ENCODE data around the gene INTU.

INTU gene

DNA sequence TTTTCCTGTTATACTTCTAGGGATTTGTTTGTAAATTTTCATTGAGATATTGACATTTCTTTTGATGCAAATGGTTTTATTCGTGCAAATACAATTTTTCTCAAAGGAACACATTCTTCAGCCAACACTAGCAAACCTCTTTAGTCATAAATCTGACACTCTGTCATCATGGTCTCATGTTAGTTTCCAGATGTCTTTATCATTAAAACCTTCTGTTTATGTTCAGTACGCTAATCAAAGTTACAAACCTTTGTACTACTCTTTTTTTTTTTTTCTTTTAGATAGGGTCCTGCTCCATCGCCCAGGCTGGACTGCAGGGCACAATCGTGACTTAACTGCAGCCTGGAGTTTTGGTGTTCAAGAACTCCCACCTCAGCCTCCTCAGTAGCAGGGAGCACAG is 104.5 kb downstream of the INTU start:
- H3K27ac Mint-ChIP-seq, result no peak overlapping the region

DNA sequence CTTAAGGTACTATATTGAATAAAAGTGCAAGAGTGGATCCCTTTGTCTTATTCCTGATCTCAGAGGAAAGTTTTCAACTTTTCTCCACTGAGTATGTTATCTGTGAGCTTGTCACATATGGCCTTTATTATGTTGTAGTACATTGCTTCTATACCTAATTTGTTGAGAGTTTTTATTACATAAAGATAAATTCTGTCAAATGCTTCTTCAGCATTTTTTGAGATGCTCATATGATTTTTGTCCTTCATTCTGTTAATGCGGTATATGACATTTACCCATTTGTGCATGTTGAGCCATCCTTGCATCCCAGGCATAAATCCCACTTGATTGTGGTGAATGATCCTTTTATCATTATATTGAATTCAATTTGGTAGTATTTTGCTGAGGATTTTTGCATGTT is 108.5 kb downstream of the INTU start:
- peaks cover 8% of the 10 kb centered on the region for H3K9me3 Mint-ChIP-seq
- H3K27ac Mint-ChIP-seq, result no peak overlapping the region
- TF ChIP-seq, protein P1, sequence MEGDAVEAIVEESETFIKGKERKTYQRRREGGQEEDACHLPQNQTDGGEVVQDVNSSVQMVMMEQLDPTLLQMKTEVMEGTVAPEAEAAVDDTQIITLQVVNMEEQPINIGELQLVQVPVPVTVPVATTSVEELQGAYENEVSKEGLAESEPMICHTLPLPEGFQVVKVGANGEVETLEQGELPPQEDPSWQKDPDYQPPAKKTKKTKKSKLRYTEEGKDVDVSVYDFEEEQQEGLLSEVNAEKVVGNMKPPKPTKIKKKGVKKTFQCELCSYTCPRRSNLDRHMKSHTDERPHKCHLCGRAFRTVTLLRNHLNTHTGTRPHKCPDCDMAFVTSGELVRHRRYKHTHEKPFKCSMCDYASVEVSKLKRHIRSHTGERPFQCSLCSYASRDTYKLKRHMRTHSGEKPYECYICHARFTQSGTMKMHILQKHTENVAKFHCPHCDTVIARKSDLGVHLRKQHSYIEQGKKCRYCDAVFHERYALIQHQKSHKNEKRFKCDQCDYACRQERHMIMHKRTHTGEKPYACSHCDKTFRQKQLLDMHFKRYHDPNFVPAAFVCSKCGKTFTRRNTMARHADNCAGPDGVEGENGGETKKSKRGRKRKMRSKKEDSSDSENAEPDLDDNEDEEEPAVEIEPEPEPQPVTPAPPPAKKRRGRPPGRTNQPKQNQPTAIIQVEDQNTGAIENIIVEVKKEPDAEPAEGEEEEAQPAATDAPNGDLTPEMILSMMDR (IDR thresholded peaks at IDR 0.05; ENCODE audit: unreplicated experiment in 3 of 3), result no peak
- H3K4me3 Mint-ChIP-seq, result no peak overlapping the region
- H3K27me3 Mint-ChIP-seq (ENCODE audit: low read depth), result peaks cover 5% of the 10 kb centered on the region
- H3K36me3 Mint-ChIP-seq (ENCODE audit: low read depth), result no peaks in the 10 kb centered on the region
- peaks cover 9% of the 10 kb centered on the region for H3K4me1 Mint-ChIP-seq

More for the DNA sequence above, 104.5 kb downstream of the INTU start:
- H3K4me3 Mint-ChIP-seq, result no peak overlapping the region
- TF ChIP-seq, protein P1 (IDR thresholded peaks at IDR 0.05; ENCODE audit: unreplicated experiment in 3 of 3), result no peak
- no peaks in the 10 kb centered on the region for H3K36me3 Mint-ChIP-seq (ENCODE audit: low read depth)
- peaks cover 9% of the 10 kb centered on the region for H3K4me1 Mint-ChIP-seq
- peaks cover 5% of the 10 kb centered on the region for H3K27me3 Mint-ChIP-seq (ENCODE audit: low read depth)
- H3K9me3 Mint-ChIP-seq, result peaks cover 4% of the 10 kb centered on the region

DNA sequence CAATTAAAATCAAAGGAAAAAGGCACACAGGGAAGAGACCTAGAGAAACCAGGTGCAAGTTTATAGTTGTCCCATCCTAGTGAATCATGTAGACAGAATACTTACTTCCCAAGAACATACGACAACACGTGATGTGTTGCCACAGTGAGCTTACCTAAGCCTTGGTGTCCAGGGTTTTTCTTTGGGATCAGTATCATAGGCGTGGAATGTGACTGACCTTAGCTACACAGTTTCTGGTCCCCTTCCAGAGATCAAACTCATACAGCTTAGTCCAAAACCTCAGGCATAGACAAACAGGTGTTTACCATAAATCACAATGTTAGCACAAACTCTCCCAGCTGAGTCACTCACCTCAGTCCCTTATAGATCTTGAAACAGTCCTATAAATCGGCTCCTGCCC is 115.1 kb downstream of the INTU start:
- no peaks in the 10 kb centered on the region for H3K4me1 Mint-ChIP-seq
- no peaks in the 10 kb centered on the region for H3K27me3 Mint-ChIP-seq (ENCODE audit: low read depth)
- no peak overlapping the region for H3K27ac Mint-ChIP-seq
- TF ChIP-seq, protein P1 (IDR thresholded peaks at IDR 0.05; ENCODE audit: unreplicated experiment in 3 of 3), result no peak
- H3K9me3 Mint-ChIP-seq, result peaks cover 35% of the 10 kb centered on the region
- H3K4me3 Mint-ChIP-seq, result no peak overlapping the region
- H3K36me3 Mint-ChIP-seq (ENCODE audit: low read depth), result no peaks in the 10 kb centered on the region

DNA sequence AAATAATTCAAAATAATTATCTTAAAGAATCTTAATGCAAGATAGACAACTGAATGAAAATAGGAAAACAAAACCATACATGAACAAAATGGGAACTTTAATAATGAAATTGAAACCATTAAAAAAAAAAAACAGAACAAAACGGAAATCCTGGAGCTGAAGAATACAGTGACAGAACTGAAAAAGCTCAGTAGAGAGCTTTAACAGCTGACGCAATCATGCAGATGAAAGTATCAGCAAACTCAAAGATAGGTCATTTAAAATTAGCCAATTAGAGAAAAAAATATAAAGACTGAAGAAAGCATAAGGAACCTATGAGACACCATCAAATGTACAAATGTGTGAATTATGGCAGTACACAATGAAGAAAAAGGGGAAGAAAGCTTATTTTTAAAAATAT is 116.2 kb downstream of the INTU start:
- peaks cover 36% of the 10 kb centered on the region for H3K9me3 Mint-ChIP-seq
- H3K4me1 Mint-ChIP-seq, result no peaks in the 10 kb centered on the region
- no peaks in the 10 kb centered on the region for H3K27me3 Mint-ChIP-seq (ENCODE audit: low read depth)
- TF ChIP-seq, protein P1 (IDR thresholded peaks at IDR 0.05; ENCODE audit: unreplicated experiment in 3 of 3), result no peak
- no peak overlapping the region for H3K4me3 Mint-ChIP-seq
- H3K27ac Mint-ChIP-seq, result no peak overlapping the region
- H3K36me3 Mint-ChIP-seq (ENCODE audit: low read depth), result no peaks in the 10 kb centered on the region

DNA sequence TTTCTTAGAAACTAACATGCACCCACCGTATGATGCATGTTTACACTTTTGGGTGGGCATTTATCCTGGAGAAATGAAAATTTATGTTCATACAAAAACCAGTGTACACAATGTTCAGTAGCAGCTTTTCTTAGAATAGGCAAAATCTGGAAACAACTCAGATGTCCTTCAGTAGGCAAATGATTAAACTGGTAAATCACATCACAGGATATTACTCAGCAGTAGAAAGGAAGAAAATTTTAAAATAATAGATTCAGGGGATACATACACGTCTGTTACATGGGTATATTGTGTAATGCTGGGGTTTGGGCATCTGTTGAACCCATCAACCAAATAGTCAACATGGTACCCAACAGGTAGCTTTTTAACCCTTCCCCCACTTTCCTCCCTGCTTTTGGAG is 124.1 kb downstream of the INTU start:
- Mint-ChIP-seq H3K4me3 (no peak overlapping the region), H3K27me3 (ENCODE audit: low read depth) (no peaks in the 10 kb centered on the region), H3K9me3 (peaks cover 27% of the 10 kb centered on the region), H3K36me3 (ENCODE audit: low read depth) (peaks cover 4% of the 10 kb centered on the region), H3K27ac (no peak overlapping the region), H3K4me1 (no peaks in the 10 kb centered on the region)
- TF ChIP-seq, protein P1 (IDR thresholded peaks at IDR 0.05; ENCODE audit: unreplicated experiment in 3 of 3), result no peak

DNA sequence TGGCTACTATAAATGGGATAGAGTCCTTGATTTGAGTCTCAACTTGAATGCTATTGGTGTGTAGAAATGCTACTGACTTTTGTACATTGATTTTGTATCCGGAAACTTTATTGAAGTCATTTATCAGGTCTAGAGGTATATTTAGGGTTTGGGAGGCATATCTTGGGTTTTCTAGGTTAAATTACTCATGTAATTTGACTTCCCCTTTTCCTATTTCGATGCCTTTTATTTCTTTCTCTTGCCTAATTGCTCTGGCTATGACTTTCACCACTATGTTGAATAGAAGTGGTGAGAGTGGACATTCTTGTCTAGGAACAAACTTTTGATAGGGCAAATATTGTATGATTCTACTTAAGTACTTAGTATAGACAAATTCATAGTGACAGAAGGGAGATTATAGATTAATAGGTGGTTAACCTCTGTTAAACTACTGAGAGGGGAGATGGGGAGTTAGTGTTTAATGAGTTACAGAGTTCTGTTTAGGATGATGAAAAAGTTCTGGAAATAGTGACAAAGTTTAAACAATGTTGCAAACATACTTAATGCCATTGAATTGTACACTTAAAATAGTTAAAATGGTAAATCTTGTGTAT is 126.6 kb downstream of the INTU start:
- Mint-ChIP-seq H3K9me3 (peaks cover 17% of the 10 kb centered on the region), H3K27me3 (ENCODE audit: low read depth) (no peaks in the 10 kb centered on the region), H3K4me3 (no peak overlapping the region), H3K4me1 (no peaks in the 10 kb centered on the region), H3K36me3 (ENCODE audit: low read depth) (peaks cover 4% of the 10 kb centered on the region), H3K27ac (peak overlapping the region; percentile 16 to 79 (median 69))
- TF ChIP-seq, protein P1 (IDR thresholded peaks at IDR 0.05; ENCODE audit: unreplicated experiment in 3 of 3), result no peak

Measured in nephron (organoid).